Body of pancreas (tissue), 4 donors: ENCODE measurements around the gene MXD3.

Experiments used
- CTCF ChIP-seq, 7 experiments: fragments of 450-650 bp in 4 of 7; fragments of 200-600 bp in 3 of 7; sonication (generic) in 3 of 7; IDR thresholded peaks; one replicate each; pipeline ENCODE4 v1.5.1; 2016 to 2019; ENCODE audit warnings: antibody characterized with exemption in 7 of 7
- POLR2A ChIP-seq, 3 donors: fragments of 450-650 bp; IDR thresholded peaks; one replicate each; pipeline ENCODE4 v1.6.1; 2016; ENCODE audit warnings: antibody characterized with exemption in 3 of 3, mild to moderate bottlenecking in 2 of 3

- TF ChIP-seq CTCF (IDR thresholded peaks at IDR 0.05) = no peak
- no peak for TF ChIP-seq POLR2A (IDR thresholded peaks at IDR 0.05)
These were observed 21.2 kb upstream of the MXD3 start for GRCh38 chr5:177332896-177333260.
